HepG2 (cell line): ENCODE data around the gene APOA1.

Experiments used
- ARNT ChIP-seq: fragments of 450-650 bp; IDR thresholded peaks from 2 replicates; pipeline ENCODE4 v1.6.1; 2017
- CTCF ChIP-seq: sonication (generic); formaldehyde crosslinking; IDR thresholded peaks from 2 replicates; pipeline ENCODE4 v1.5.0; 2020; ENCODE audit warnings: mild to moderate bottlenecking, missing genetic modification reagents, moderate library complexity
- EP300 ChIP-seq, 3 experiments: sonication (generic) in 1 of 3; formaldehyde crosslinking in 1 of 3; IDR thresholded peaks; 2 replicates each; pipeline versions ENCODE4 v1.5.1 to v1.6.1; 2011 to 2020; ENCODE audit warnings: low read depth in 2 of 3, low read length in 2 of 3, borderline replicate concordance in 1 of 3, improper control_type of control experiment in 1 of 3, mild to moderate bottlenecking in 1 of 3, missing genetic modification reagents in 1 of 3, moderate library complexity in 1 of 3
- MLX ChIP-seq: IDR thresholded peaks from 2 replicates; pipeline ENCODE4 v1.6.1; 2016
- NFRKB ChIP-seq: fragments of 450-650 bp; IDR thresholded peaks from 2 replicates; pipeline ENCODE4 v1.6.1; 2017
- PBX3 ChIP-seq: sonication (generic); formaldehyde crosslinking; IDR thresholded peaks from 2 replicates; pipeline ENCODE4 v1.8.1; 2023; ENCODE audit warnings: missing genetic modification reagents, inconsistent platforms, borderline replicate concordance
- POLR2G ChIP-seq: fragments of 200-400 bp; formaldehyde crosslinking; IDR thresholded peaks from 2 replicates; pipeline ENCODE4 v1.6.1; 2018; ENCODE audit warnings: mild to moderate bottlenecking, low read depth, low read length, moderate library complexity
- TBL1XR1 ChIP-seq: fragments of 150-350 bp; IDR thresholded peaks from 2 replicates; pipeline ENCODE4 v1.6.1; 2014; ENCODE audit warnings: borderline replicate concordance, low read length; ENCODE audit not compliant: partially characterized antibody
- YY1 ChIP-seq: IDR thresholded peaks from 2 replicates; pipeline ENCODE4 v1.6.1; 2011; ENCODE audit warnings: low read length, low read depth, moderate library complexity, mild to moderate bottlenecking; ENCODE audit not compliant: insufficient read depth, insufficient replicate concordance
- ZKSCAN1 ChIP-seq: fragments of 150-350 bp; IDR thresholded peaks from 2 replicates; pipeline ENCODE4 v1.6.1; 2014; ENCODE audit warnings: low read length
- ZNF362 ChIP-seq: sonication (generic); formaldehyde crosslinking; IDR thresholded peaks from 2 replicates; pipeline ENCODE4 v1.4.0; 2020; ENCODE audit warnings: missing genetic modification reagents, mild to moderate bottlenecking, borderline replicate concordance
- ZNF431 ChIP-seq: sonication (generic); formaldehyde crosslinking; IDR thresholded peaks from 2 replicates; pipeline ENCODE4 v1.9.0; 2022; ENCODE audit warnings: missing genetic modification reagents, low read depth, mild to moderate bottlenecking, borderline replicate concordance
- TF ChIP-seq, protein P1 (sequence below): sonication (generic); formaldehyde crosslinking; IDR thresholded peaks from 2 replicates; pipeline ENCODE4 v1.4.0; 2020; ENCODE audit warnings: missing genetic modification reagents

DNA sequence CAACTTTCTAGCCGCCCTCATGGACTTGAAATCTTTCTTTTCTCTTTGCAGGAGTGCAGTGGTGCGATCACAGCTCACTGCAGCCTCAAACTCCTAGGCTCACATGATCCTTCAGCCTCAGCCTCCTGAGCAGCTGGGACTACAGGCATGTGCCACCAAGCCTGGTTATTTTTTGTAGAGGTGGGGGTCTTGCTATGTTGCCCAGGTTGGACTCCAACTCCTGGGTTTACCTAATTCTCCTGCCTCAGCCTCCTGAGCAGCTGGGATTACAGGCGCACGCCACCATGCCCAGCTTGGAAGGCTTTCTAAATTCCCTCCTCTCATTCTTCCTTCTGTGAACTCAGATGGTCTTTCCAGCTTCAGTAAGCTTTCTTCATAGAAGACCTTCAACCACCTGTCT lies 4.7 kb upstream of the APOA1 start:
- TF ChIP-seq ZNF362 (CRISPR knock-in tag): no peak
- TF ChIP-seq CTCF (CRISPR knock-in tag): no peak
- TF ChIP-seq ZKSCAN1: no peak
- no peak for TF ChIP-seq EP300 (IDR thresholded peaks at IDR 0.05; ENCODE audit: low read depth in 2 of 2, low read length in 2 of 2)
- TF ChIP-seq EP300 (CRISPR knock-in tag; IDR thresholded peaks at IDR 0.05; ENCODE audit: borderline replicate concordance): no peak
- TF ChIP-seq MLX (CRISPR knock-in tag): no peak
- TF ChIP-seq YY1: no peak
- TF ChIP-seq POLR2G: no peak
- no peak for TF ChIP-seq ZNF431 (CRISPR knock-in tag)
- no peak for TF ChIP-seq NFRKB
- TF ChIP-seq PBX3 (CRISPR knock-in tag): no peak
- no peak for TF ChIP-seq ARNT
- TF ChIP-seq, protein P1, sequence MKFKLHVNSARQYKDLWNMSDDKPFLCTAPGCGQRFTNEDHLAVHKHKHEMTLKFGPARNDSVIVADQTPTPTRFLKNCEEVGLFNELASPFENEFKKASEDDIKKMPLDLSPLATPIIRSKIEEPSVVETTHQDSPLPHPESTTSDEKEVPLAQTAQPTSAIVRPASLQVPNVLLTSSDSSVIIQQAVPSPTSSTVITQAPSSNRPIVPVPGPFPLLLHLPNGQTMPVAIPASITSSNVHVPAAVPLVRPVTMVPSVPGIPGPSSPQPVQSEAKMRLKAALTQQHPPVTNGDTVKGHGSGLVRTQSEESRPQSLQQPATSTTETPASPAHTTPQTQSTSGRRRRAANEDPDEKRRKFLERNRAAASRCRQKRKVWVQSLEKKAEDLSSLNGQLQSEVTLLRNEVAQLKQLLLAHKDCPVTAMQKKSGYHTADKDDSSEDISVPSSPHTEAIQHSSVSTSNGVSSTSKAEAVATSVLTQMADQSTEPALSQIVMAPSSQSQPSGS (CRISPR knock-in tag): no peak
- no peak for TF ChIP-seq TBL1XR1
